Activated T-cell treated with anti-CD3 and anti-CD28 coated beads, Interleukin-2, amount 50 U/mL, for 24 hours (primary cell): ENCODE results near the gene TMCC3.

Source experiments
- DNase-seq: peaks from one replicate; pipeline ENCODE4 v3.0.0-alpha.2; 2020
- H3K27ac Mint-ChIP-seq: 2 replicates; pipeline ENCODE4 v1.8.0; 2020; ENCODE audit warnings: mild to moderate bottlenecking, mixed read lengths
- H3K27me3 Mint-ChIP-seq: 2 replicates; pipeline ENCODE4 v1.8.0; 2020; ENCODE audit warnings: mixed read lengths
- H3K36me3 Mint-ChIP-seq: 2 replicates; pipeline ENCODE4 v1.8.0; 2020; ENCODE audit warnings: low read depth, mixed read lengths
- H3K4me1 Mint-ChIP-seq: 2 replicates; pipeline ENCODE4 v1.8.0; 2020; ENCODE audit warnings: low read depth, mixed read lengths
- H3K4me3 Mint-ChIP-seq: 2 replicates; pipeline ENCODE4 v1.8.0; 2020; ENCODE audit warnings: mild to moderate bottlenecking, moderate library complexity, mixed read lengths
- H3K9me3 Mint-ChIP-seq: 2 replicates; pipeline ENCODE4 v1.8.0; 2020; ENCODE audit warnings: mixed read lengths

TMCC3 gene

GRCh38 chr12:94633401-94633800 is 17.0 kb downstream of the TMCC3 start:
- Mint-ChIP-seq H3K27ac (no peak overlapping the region), H3K27me3 (peaks cover 9% of the 10 kb centered on the region), H3K4me1 (no peaks in the 10 kb centered on the region), H3K9me3 (no peaks in the 10 kb centered on the region), H3K36me3 (no peaks in the 10 kb centered on the region), H3K4me3 (no peak overlapping the region)
- DNase-seq = no peak

GRCh38 chr12:94631058-94631457 is 19.3 kb downstream of the TMCC3 start:
- H3K27ac Mint-ChIP-seq = no peak overlapping the region
- no peak for DNase-seq
- H3K4me3 Mint-ChIP-seq = no peak overlapping the region
- H3K4me1 Mint-ChIP-seq = no peaks in the 10 kb centered on the region
- no peaks in the 10 kb centered on the region for H3K36me3 Mint-ChIP-seq
- peaks cover 2% of the 10 kb centered on the region for H3K27me3 Mint-ChIP-seq
- H3K9me3 Mint-ChIP-seq = no peaks in the 10 kb centered on the region

- Mint-ChIP-seq H3K36me3 (no peaks in the 10 kb centered on the region), H3K4me3 (no peak overlapping the region), H3K27me3 (no peaks in the 10 kb centered on the region), H3K27ac (no peak overlapping the region), H3K4me1 (no peaks in the 10 kb centered on the region), H3K9me3 (no peaks in the 10 kb centered on the region)
- no peak for DNase-seq
Observed at GRCh38 chr12:94628819-94629472, 21.4 kb downstream of the TMCC3 start.

GRCh38 chr12:94628369-94628768 is 22.0 kb downstream of the TMCC3 start:
- Mint-ChIP-seq H3K27ac (no peak overlapping the region), H3K9me3 (no peaks in the 10 kb centered on the region)

GRCh38 chr12:94625531-94625930 is 24.8 kb downstream of the TMCC3 start:
- H3K9me3 Mint-ChIP-seq = no peaks in the 10 kb centered on the region
- H3K36me3 Mint-ChIP-seq = no peaks in the 10 kb centered on the region
- H3K4me3 Mint-ChIP-seq = no peak overlapping the region
- H3K27me3 Mint-ChIP-seq = no peaks in the 10 kb centered on the region
- H3K27ac Mint-ChIP-seq = no peak overlapping the region
- H3K4me1 Mint-ChIP-seq = peaks cover 22% of the 10 kb centered on the region
- no peak for DNase-seq

More at GRCh38 chr12:94628369-94628768, 22.0 kb downstream of the TMCC3 start:
- H3K36me3 Mint-ChIP-seq = no peaks in the 10 kb centered on the region
- no peaks in the 10 kb centered on the region for H3K27me3 Mint-ChIP-seq
- no peak overlapping the region for H3K4me3 Mint-ChIP-seq
- DNase-seq = no peak
- H3K4me1 Mint-ChIP-seq = peaks cover 2% of the 10 kb centered on the region

- peaks cover 3% of the 10 kb centered on the region for H3K27me3 Mint-ChIP-seq
- H3K4me3 Mint-ChIP-seq = no peak overlapping the region
- DNase-seq = no peak
- H3K36me3 Mint-ChIP-seq = no peaks in the 10 kb centered on the region
- no peaks in the 10 kb centered on the region for H3K9me3 Mint-ChIP-seq
- H3K4me1 Mint-ChIP-seq = peaks cover 28% of the 10 kb centered on the region
- H3K27ac Mint-ChIP-seq = no peak overlapping the region
Observed at GRCh38 chr12:94623161-94623920, 27.0 kb downstream of the TMCC3 start.

GRCh38 chr12:94622475-94622874 is 27.9 kb downstream of the TMCC3 start:
- H3K27ac Mint-ChIP-seq = peak overlapping the region; percentile 81
- H3K36me3 Mint-ChIP-seq = no peaks in the 10 kb centered on the region
- peaks cover 28% of the 10 kb centered on the region for H3K4me1 Mint-ChIP-seq
- DNase-seq = no peak
- H3K9me3 Mint-ChIP-seq = no peaks in the 10 kb centered on the region
- no peak overlapping the region for H3K4me3 Mint-ChIP-seq
- peaks cover 3% of the 10 kb centered on the region for H3K27me3 Mint-ChIP-seq

- DNase-seq = no peak
- H3K9me3 Mint-ChIP-seq = no peaks in the 10 kb centered on the region
Observed at GRCh38 chr12:94621662-94622359, 28.5 kb downstream of the TMCC3 start.

GRCh38 chr12:94620621-94621020 is 29.7 kb downstream of the TMCC3 start:
- Mint-ChIP-seq H3K9me3 (no peaks in the 10 kb centered on the region), H3K27me3 (peaks cover 3% of the 10 kb centered on the region), H3K4me1 (peaks cover 28% of the 10 kb centered on the region), H3K4me3 (no peak overlapping the region), H3K36me3 (no peaks in the 10 kb centered on the region), H3K27ac (no peak overlapping the region)
- no peak for DNase-seq

More at GRCh38 chr12:94621662-94622359, 28.5 kb downstream of the TMCC3 start:
- peaks cover 28% of the 10 kb centered on the region for H3K4me1 Mint-ChIP-seq
- peaks cover 3% of the 10 kb centered on the region for H3K27me3 Mint-ChIP-seq
- H3K36me3 Mint-ChIP-seq = no peaks in the 10 kb centered on the region
- peak overlapping the region; percentile 44 for H3K4me3 Mint-ChIP-seq
- H3K27ac Mint-ChIP-seq = peak overlapping the region; percentile 81

- Mint-ChIP-seq H3K36me3 (no peaks in the 10 kb centered on the region), H3K27me3 (peaks cover 3% of the 10 kb centered on the region), H3K4me3 (no peak overlapping the region), H3K4me1 (peaks cover 28% of the 10 kb centered on the region), H3K27ac (peak overlapping the region; percentile 58), H3K9me3 (no peaks in the 10 kb centered on the region)
- DNase-seq = no peak
Observed at GRCh38 chr12:94618995-94619695, 31.2 kb downstream of the TMCC3 start.

GRCh38 chr12:94617101-94617500 is 33.3 kb downstream of the TMCC3 start:
- H3K9me3 Mint-ChIP-seq = no peaks in the 10 kb centered on the region
- no peak overlapping the region for H3K4me3 Mint-ChIP-seq
- peaks cover 3% of the 10 kb centered on the region for H3K27me3 Mint-ChIP-seq
- no peak overlapping the region for H3K27ac Mint-ChIP-seq
- DNase-seq = no peak
- H3K36me3 Mint-ChIP-seq = no peaks in the 10 kb centered on the region
- peaks cover 18% of the 10 kb centered on the region for H3K4me1 Mint-ChIP-seq

- no peak overlapping the region for H3K27ac Mint-ChIP-seq
- H3K9me3 Mint-ChIP-seq = no peaks in the 10 kb centered on the region
- no peak overlapping the region for H3K4me3 Mint-ChIP-seq
- H3K27me3 Mint-ChIP-seq = peaks cover 3% of the 10 kb centered on the region
- peaks cover 10% of the 10 kb centered on the region for H3K4me1 Mint-ChIP-seq
- H3K36me3 Mint-ChIP-seq = no peaks in the 10 kb centered on the region
- DNase-seq = no peak
Observed at GRCh38 chr12:94616203-94616729, 34.1 kb downstream of the TMCC3 start.

GRCh38 chr12:94615260-94616181 is 34.8 kb downstream of the TMCC3 start:
- Mint-ChIP-seq H3K36me3 (no peaks in the 10 kb centered on the region), H3K4me3 (no peak overlapping the region), H3K27ac (no peak overlapping the region), H3K9me3 (no peaks in the 10 kb centered on the region), H3K27me3 (peaks cover 3% of the 10 kb centered on the region), H3K4me1 (peaks cover 6% of the 10 kb centered on the region)
- DNase-seq = no peak
